OCI-LY1 (cell line): ENCODE measurements around the gene CEP44.

ENCODE experiments used
- CTCF ChIP-seq: fragments of 200-600 bp; sonication (generic), shearing (Covaris generic); IDR thresholded peaks from 2 replicates; pipeline ENCODE4 v1.5.1; 2017; ENCODE audit warnings: mild to moderate bottlenecking, antibody characterized with exemption, low read length, moderate library complexity, mixed read lengths
- EZH2 ChIP-seq: fragments of 200-600 bp; sonication (generic), shearing (Covaris generic); IDR thresholded peaks from 2 replicates; pipeline ENCODE4 v1.8.0; 2017; ENCODE audit warnings: borderline replicate concordance, mixed run types, mild to moderate bottlenecking, antibody characterized with exemption, low read length, moderate library complexity, mixed read lengths

GRCh38 chr4:174262624-174263444 lies 20.9 kb upstream of the CEP44 start:
- TF ChIP-seq CTCF (no peak), EZH2 (no peak)
